Tibial artery (tissue), 4 donors: ENCODE data around the gene TMEM198.

Experiments used
- DNase-seq, 2 donors: peaks; one replicate each; pipeline ENCODE4 v3.0.0-alpha.2; 2019
- H3K27ac ChIP-seq, 2 donors: fragments of 200-600 bp; sonication (generic) in 1 of 2; 1 replicate in 1 of 2; 2 replicates in 1 of 2; pipeline ENCODE4 v1.5.1; 2018 to 2019; ENCODE audit warnings: mild to moderate bottlenecking in 1 of 2
- H3K27me3 ChIP-seq, 2 donors: fragments of 200-600 bp; sonication (generic) in 1 of 2; one replicate each; pipeline versions ENCODE4 v1.5.1 to v1.6.0; 2016 to 2019
- H3K36me3 ChIP-seq, 3 donors: fragments of 200-600 bp; sonication (generic) in 2 of 3; one replicate each; pipeline ENCODE4 v1.5.1; 2016 to 2019; ENCODE audit warnings: mild to moderate bottlenecking in 2 of 3
- H3K4me1 ChIP-seq, 4 donors: fragments of 200-600 bp; sonication (generic) in 2 of 4; 1 replicate in 3 of 4; 2 replicates in 1 of 4; pipeline ENCODE4 v1.5.1; 2016 to 2019
- H3K4me3 ChIP-seq, 2 donors: fragments of 200-600 bp; sonication (generic) in 1 of 2; 1 replicate in 1 of 2; 2 replicates in 1 of 2; pipeline ENCODE4 v1.5.1; 2018 to 2019; ENCODE audit warnings: mild to moderate bottlenecking in 2 of 2
- H3K9me3 ChIP-seq, 3 donors: fragments of 200-600 bp; sonication (generic) in 1 of 3; one replicate each; pipeline ENCODE4 v1.5.1; 2016 to 2019
- CTCF ChIP-seq, 2 experiments: fragments of 200-600 bp in 1 of 2; fragments of 450-650 bp in 1 of 2; IDR thresholded peaks; one replicate each; pipeline ENCODE4 v1.5.1; 2017 to 2019; ENCODE audit warnings: antibody characterized with exemption in 2 of 2, mild to moderate bottlenecking in 1 of 2, moderate library complexity in 1 of 2
- intact Hi-C: fragments of 100-400 bp; cut with DNase I; formaldehyde crosslinking; loops from one replicate; pipeline ENCODE4 v1.15.0; 2023; ENCODE audit warnings: low total_unique reads

Gene TMEM198

GRCh38 chr2:219563271-219563928 is 19.6 kb downstream of the TMEM198 start:
- H3K36me3 ChIP-seq, result peaks cover 5 to 84% (median 27%) of the 10 kb centered on the region in 3 donors
- no peak overlapping the region for H3K4me3 ChIP-seq
- H3K4me1 ChIP-seq, result no peaks in the 10 kb centered on the region
- no peaks in the 10 kb centered on the region for H3K9me3 ChIP-seq
- intact Hi-C loops, result no loop called here
- no peaks in the 10 kb centered on the region for H3K27me3 ChIP-seq
- no peak for DNase-seq
- TF ChIP-seq CTCF (IDR thresholded peaks at IDR 0.05), result no peak
- no peak overlapping the region for H3K27ac ChIP-seq

- Histone ChIP-seq H3K4me1 (peaks cover 0 to 13% (median 7%) of the 10 kb centered on the region in 4 donors), H3K36me3 (peaks cover 5 to 73% (median 27%) of the 10 kb centered on the region in 3 donors), H3K4me3 (no peak overlapping the region), H3K27ac (no peak overlapping the region), H3K9me3 (no peaks in the 10 kb centered on the region), H3K27me3 (no peaks in the 10 kb centered on the region)
- intact Hi-C loops, result no loop called here
- DNase-seq, result no peak
- TF ChIP-seq CTCF (IDR thresholded peaks at IDR 0.05), result no peak
Measured at GRCh38 chr2:219565130-219566080, 21.6 kb downstream of the TMEM198 start.

GRCh38 chr2:219566640-219567039 is 22.8 kb downstream of the TMEM198 start:
- Histone ChIP-seq H3K36me3 (peaks cover 5 to 66% (median 25%) of the 10 kb centered on the region in 3 donors), H3K4me1 (peaks cover 0 to 16% (median 8%) of the 10 kb centered on the region in 4 donors), H3K9me3 (no peaks in the 10 kb centered on the region), H3K27me3 (no peaks in the 10 kb centered on the region), H3K4me3 (no peak overlapping the region), H3K27ac (no peak overlapping the region)
- DNase-seq, result no peak
- no peak for TF ChIP-seq CTCF (IDR thresholded peaks at IDR 0.05)
- intact Hi-C loops, result no loop called here

- intact Hi-C loops, result no loop called here
- Histone ChIP-seq H3K4me3 (no peak overlapping the region), H3K36me3 (peaks cover 5 to 61% (median 20%) of the 10 kb centered on the region in 3 donors), H3K27ac (no peak overlapping the region), H3K27me3 (no peaks in the 10 kb centered on the region), H3K4me1 (peaks cover 0 to 21% (median 8%) of the 10 kb centered on the region in 4 donors), H3K9me3 (no peaks in the 10 kb centered on the region)
- no peak for TF ChIP-seq CTCF (IDR thresholded peaks at IDR 0.05)
- DNase-seq, result no peak
Measured at GRCh38 chr2:219567131-219567530, 23.3 kb downstream of the TMEM198 start.

- no peak for TF ChIP-seq CTCF (IDR thresholded peaks at IDR 0.05)
- Histone ChIP-seq H3K36me3 (peaks cover 5 to 53% (median 13%) of the 10 kb centered on the region in 3 donors), H3K27me3 (no peaks in the 10 kb centered on the region), H3K4me1 (peaks cover 0 to 22% (median 8%) of the 10 kb centered on the region in 4 donors), H3K27ac (no peak overlapping the region), H3K9me3 (no peaks in the 10 kb centered on the region), H3K4me3 (no peak overlapping the region)
- intact Hi-C loops, result no loop called here
- DNase-seq, result no peak
Measured at GRCh38 chr2:219567791-219568361, 24.0 kb downstream of the TMEM198 start.
